Measurements from ENCODE around the gene ZNF229.
A peak's percentile ranks its signal among the peaks of the same experiment; 100 is the strongest.
"Not testable (repeated sequence)": the region's sequence is repeated elsewhere in the genome, so short reads cannot be mapped to it uniquely, and the experiment has no call there.

The ZNF229 gene

GRCh38 chr19:44447916-44448674 is at the start of gene ZNF229:
ZNF229 (minus strand) TSS chr19:44448472; CDS start chr19:44442847, 5,625 bp downstream.
- DNase-seq = peak; percentile 66

- no peak for DNase-seq
Measured at GRCh38 chr19:44496711-44497110, 48.4 kb upstream of the ZNF229 start.

GRCh38 chr19:44476559-44477408 is 28.5 kb upstream of the ZNF229 start:
- DNase-seq = no peak

- DNase-seq = not testable (repeated sequence)
Measured at GRCh38 chr19:44468730-44469129, 20.5 kb upstream of the ZNF229 start.

GRCh38 chr19:44462600-44463286 is 14.5 kb upstream of the ZNF229 start:
- not testable (repeated sequence) for DNase-seq

- not testable (repeated sequence) for DNase-seq
Measured at GRCh38 chr19:44456016-44456415, 7.7 kb upstream of the ZNF229 start.

- no peak for DNase-seq
Measured at GRCh38 chr19:44455100-44455499, 6.8 kb upstream of the ZNF229 start.

- DNase-seq = no peak
Measured at GRCh38 chr19:44452367-44452766, 4.1 kb upstream of the ZNF229 start.

GRCh38 chr19:44451687-44452086 is 3.4 kb upstream of the ZNF229 start:
- DNase-seq = no peak

GRCh38 chr19:44438441-44438840 is 9.8 kb downstream of the ZNF229 start:
- no peak for DNase-seq

GRCh38 chr19:44435441-44435840 is 12.8 kb downstream of the ZNF229 start:
- no peak for DNase-seq

- no peak for DNase-seq
Measured at GRCh38 chr19:44430956-44431355, 17.3 kb downstream of the ZNF229 start.

GRCh38 chr19:44415553-44415952 is 32.7 kb downstream of the ZNF229 start:
- not testable (repeated sequence) for DNase-seq

GRCh38 chr19:44401139-44402115 is 46.8 kb downstream of the ZNF229 start, which contains the start of gene ZNF285:
ZNF285 (minus strand) TSS chr19:44401608; CDS start chr19:44397213, 4,395 bp downstream.
- DNase-seq = no peak

GRCh38 chr19:44389268-44389667 is 59.0 kb downstream of the ZNF229 start:
- DNase-seq = not testable (repeated sequence)

Data from NCI-H2107 (cell line).